Effector CD8-positive, alpha-beta T cell (primary cell): ENCODE results near the gene ASPG.

Experiments
- DNase-seq: peaks from one replicate; lab custom pipeline; 2025; lab: John Stamatoyannopoulos, UW

Gene ASPG

GRCh38 chr14:104105071-104105821, 19.7 kb downstream of the ASPG start:
- DNase-seq, result no peak

- DNase-seq, result no peak
These were observed 20.4 kb downstream of the ASPG start for GRCh38 chr14:104105822-104106470.

GRCh38 chr14:104106471-104106991, 21.0 kb downstream of the ASPG start:
- no peak for DNase-seq

GRCh38 chr14:104107101-104107581, 21.6 kb downstream of the ASPG start:
- no peak for DNase-seq

GRCh38 chr14:104107611-104108569, 22.4 kb downstream of the ASPG start:
- DNase-seq, result no peak

GRCh38 chr14:104108570-104109541, 23.4 kb downstream of the ASPG start:
- no peak for DNase-seq

GRCh38 chr14:104109731-104110361, 24.3 kb downstream of the ASPG start:
- DNase-seq, result no peak

- DNase-seq, result no peak
These were observed 25.1 kb downstream of the ASPG start for GRCh38 chr14:104110491-104111209.

- DNase-seq, result no peak
These were observed 26.0 kb downstream of the ASPG start for GRCh38 chr14:104111301-104112112.

- DNase-seq, result no peak
These were observed 26.6 kb downstream of the ASPG start for GRCh38 chr14:104112113-104112505.

GRCh38 chr14:104112609-104113571, 27.4 kb downstream of the ASPG start:
- DNase-seq, result no peak

GRCh38 chr14:104113631-104114420, 28.3 kb downstream of the ASPG start:
- DNase-seq, result no peak

GRCh38 chr14:104114421-104115130, 29.1 kb downstream of the ASPG start:
- no peak for DNase-seq

- no peak for DNase-seq
These were observed 29.7 kb downstream of the ASPG start for GRCh38 chr14:104115131-104115600.

GRCh38 chr14:104115691-104116287, 30.3 kb downstream of the ASPG start:
- DNase-seq, result no peak
